ENCODE results near the gene BORCS8. TPM values are rescaled to one million over a fixed set of nuclear protein-coding genes. Genes with fewer than 3 reads are reported as not detected.

BORCS8 gene
- total RNA-seq: 27.4 TPM
- 10 to 100 TPM; 20.1 to 28.4 (median 21.8) TPM for polyA plus RNA-seq

DNA sequence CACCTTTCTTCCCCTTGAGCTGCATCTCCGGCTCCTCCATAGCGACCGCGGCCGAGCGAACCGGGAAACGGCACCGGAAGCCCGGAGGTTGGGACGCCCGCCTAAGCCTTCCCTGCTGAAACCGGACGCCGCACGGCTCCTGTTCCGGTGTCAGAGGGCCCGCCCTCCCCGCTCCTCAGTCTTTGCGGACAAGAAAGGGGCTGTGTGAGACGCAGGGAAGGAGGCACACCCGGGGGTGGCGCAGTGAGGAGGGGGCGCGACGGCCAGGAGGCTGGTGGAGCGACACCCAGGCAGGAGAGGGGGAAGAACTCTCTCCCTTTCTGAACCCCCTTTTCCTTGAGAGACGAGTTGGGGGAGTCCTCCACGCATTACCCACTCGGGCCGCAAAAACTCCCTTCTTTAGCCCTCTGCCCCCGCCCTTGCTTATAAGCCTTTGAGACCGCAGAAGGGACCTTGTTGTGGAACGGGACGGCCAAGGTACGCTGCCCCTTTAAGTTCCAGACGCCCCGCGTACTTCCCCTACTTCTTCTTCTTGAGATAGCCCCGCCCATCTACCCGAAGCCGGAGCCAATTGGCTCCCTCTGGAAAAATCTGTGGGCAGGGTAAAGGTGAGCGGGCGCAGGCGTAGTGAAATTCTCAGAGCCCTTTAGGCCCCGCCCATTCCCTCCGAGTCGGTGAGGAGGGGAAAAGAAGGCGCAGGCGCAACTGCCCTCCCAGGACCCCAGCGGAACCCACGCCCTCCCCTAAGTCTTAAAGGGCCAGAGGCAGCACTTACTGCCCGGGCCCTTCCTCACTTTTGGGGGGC is at the start of gene BORCS8, which contains the start of gene RFXANK:
Gene BORCS8, minus strand, starts transcription at position 75 of the 805 bp plus-strand sequence. Its CDS starts 35 bp downstream, at position 40.
Gene RFXANK, plus strand, starts transcription at position 181 of the 805 bp plus-strand sequence. CDS start 1,689 bp downstream, outside the sequence.
- ATAC-seq (ENCODE audit: low read depth in 2 of 2) (peak; percentile 87 to 89), DNase-seq (peak; percentile 98 to 99 (median 99))
- Mint-ChIP-seq H3K27ac (peak within 1 kb of the TSS; percentile 99 to 100 (median 99)), H3K4me3 (peak within 1 kb of the TSS; percentile 97 to 100 (median 99)), H3K4me1 (peaks cover 5 to 68% (median 26%) of the 10 kb centered on the region in 4 donors), H3K27me3 (no peaks in the 10 kb centered on the region), H3K36me3 (no peaks in the 10 kb centered on the region), H3K9me3 (no peaks in the 10 kb centered on the region)
- Histone ChIP-seq H3K27me3 (ENCODE audit: control insufficient read depth, insufficient read depth, low read length) (no peaks in the 10 kb centered on the region), H3K4me1 (ENCODE audit: control insufficient read depth, insufficient read depth, low read length, poor library complexity, severe bottlenecking) (peaks cover 36% of the 10 kb centered on the region), H3K36me3 (ENCODE audit: control insufficient read depth, insufficient read depth, low read length) (peaks cover 9% of the 10 kb centered on the region), H3K27ac (ENCODE audit: insufficient read depth, low read length, poor library complexity, severe bottlenecking) (peak within 1 kb of the TSS; percentile 100), H3K4me3 (ENCODE audit: low read depth, low read length) (peak within 1 kb of the TSS; percentile 90), H3K9me3 (ENCODE audit: control insufficient read depth in 2 of 2, low read length in 2 of 2) (no peaks in the 10 kb centered on the region)

DNA sequence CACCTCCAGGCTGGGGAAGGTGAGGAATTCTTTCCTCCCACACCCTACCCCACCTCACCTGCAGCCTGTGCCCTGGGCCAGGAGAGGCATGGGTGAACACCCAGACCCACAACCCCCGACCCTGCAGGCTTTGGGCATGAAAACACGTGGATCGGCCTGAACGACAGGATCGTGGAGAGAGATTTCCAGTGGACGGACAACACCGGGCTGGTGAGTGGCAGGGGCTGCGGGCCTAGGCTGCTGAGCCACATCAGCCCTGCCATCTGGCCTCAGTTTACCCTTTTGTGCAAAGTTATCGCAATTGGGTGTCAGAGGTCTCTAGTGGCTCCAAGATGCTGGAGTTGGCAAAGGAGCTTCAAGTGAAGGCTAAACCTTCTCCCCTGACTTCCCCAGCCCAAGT is 48.5 kb upstream of the BORCS8 start:
- Mint-ChIP-seq H3K4me3 (no peak overlapping the region), H3K36me3 (no peaks in the 10 kb centered on the region), H3K9me3 (peaks cover 0 to 10% (median 5%) of the 10 kb centered on the region in 7 donors), H3K4me1 (no peaks in the 10 kb centered on the region), H3K27ac (no peak overlapping the region), H3K27me3 (peaks cover 15% of the 10 kb centered on the region)
- Histone ChIP-seq H3K4me1 (ENCODE audit: control insufficient read depth, insufficient read depth, low read length, poor library complexity, severe bottlenecking) (no peaks in the 10 kb centered on the region), H3K27ac (ENCODE audit: insufficient read depth, low read length, poor library complexity, severe bottlenecking) (no peak overlapping the region), H3K9me3 (ENCODE audit: control insufficient read depth in 2 of 2, low read length in 2 of 2) (peaks cover 0 to 4% of the 10 kb centered on the region in 2 experiments), H3K36me3 (ENCODE audit: control insufficient read depth, insufficient read depth, low read length) (no peaks in the 10 kb centered on the region), H3K27me3 (ENCODE audit: control insufficient read depth, insufficient read depth, low read length) (no peaks in the 10 kb centered on the region), H3K4me3 (ENCODE audit: low read depth, low read length) (no peak overlapping the region)
- no peak for ATAC-seq (ENCODE audit: low read depth in 2 of 2)
- DNase-seq: no peak

DNA sequence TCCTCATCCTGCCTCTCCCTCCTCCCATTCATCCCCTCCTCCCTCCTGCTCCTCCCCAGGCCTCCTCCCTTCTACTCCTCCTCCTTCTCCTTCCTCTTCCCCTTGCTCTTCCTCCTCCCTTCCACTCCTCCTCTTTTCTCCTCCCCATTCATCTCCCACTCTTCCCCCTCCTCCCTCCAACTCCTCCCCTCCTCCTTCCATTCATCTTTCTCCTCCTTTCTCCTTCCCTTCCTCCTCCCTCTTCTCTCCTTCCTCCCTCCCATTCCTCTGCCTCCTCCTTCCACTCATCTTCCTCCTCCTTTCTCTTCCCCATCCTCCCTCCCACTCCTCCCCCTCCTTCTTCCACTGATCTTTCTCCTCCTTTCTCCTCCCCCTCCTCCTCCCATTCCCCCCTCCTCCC is 47.7 kb upstream of the BORCS8 start:
- Histone ChIP-seq H3K36me3 (ENCODE audit: control insufficient read depth, insufficient read depth, low read length) (no peaks in the 10 kb centered on the region), H3K9me3 (ENCODE audit: control insufficient read depth in 2 of 2, low read length in 2 of 2) (peaks cover 3 to 7% of the 10 kb centered on the region in 2 experiments), H3K27ac (ENCODE audit: insufficient read depth, low read length, poor library complexity, severe bottlenecking) (no peak overlapping the region), H3K4me1 (ENCODE audit: control insufficient read depth, insufficient read depth, low read length, poor library complexity, severe bottlenecking) (no peaks in the 10 kb centered on the region), H3K27me3 (ENCODE audit: control insufficient read depth, insufficient read depth, low read length) (no peaks in the 10 kb centered on the region), H3K4me3 (ENCODE audit: low read depth, low read length) (no peak overlapping the region)
- H3K9me3 Mint-ChIP-seq: peaks cover 0 to 13% (median 5%) of the 10 kb centered on the region in 7 donors
- H3K36me3 Mint-ChIP-seq: no peaks in the 10 kb centered on the region
- peaks cover 15% of the 10 kb centered on the region for H3K27me3 Mint-ChIP-seq
- H3K4me1 Mint-ChIP-seq: no peaks in the 10 kb centered on the region
- H3K4me3 Mint-ChIP-seq: no peak overlapping the region
- no peak for ATAC-seq (ENCODE audit: low read depth in 2 of 2)
- H3K27ac Mint-ChIP-seq: no peak overlapping the region
- no peak for DNase-seq

DNA sequence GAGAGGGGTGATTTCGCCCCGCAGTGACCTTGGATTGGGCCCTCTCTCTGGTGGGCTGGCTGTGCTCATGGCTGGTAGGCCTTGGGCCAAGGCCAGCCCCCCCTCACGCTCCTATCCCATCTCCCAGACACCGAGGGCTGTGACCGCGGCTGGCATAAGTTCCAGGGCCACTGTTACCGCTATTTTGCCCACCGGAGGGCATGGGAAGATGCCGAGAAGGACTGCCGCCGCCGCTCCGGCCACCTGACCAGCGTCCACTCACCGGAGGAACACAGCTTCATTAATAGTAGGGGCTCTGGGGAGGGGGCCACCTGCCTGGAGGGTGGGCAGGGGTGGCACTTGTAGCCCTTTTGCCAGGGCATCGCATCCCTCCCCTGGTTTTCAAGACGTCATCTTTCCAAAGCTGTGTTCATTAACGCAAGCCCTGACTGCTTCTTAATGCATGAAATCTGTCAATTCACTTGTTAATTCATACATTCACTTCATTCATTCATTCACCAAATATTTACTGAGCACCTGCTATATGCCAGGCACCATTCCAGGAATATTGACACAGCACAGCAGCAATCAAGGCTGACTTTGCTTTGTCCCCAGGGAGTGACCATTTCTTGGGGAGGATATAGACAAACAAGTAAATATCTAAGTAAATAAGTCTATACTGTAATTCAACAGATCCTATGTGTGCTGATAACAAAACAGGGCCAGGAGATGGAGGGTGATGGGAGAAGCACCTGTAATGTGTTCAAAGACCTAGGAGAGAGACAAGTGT is 46.4 kb upstream of the BORCS8 start:
- Histone ChIP-seq H3K9me3 (ENCODE audit: control insufficient read depth in 2 of 2, low read length in 2 of 2) (peaks cover 16 to 19% of the 10 kb centered on the region in 2 experiments), H3K4me1 (ENCODE audit: control insufficient read depth, insufficient read depth, low read length, poor library complexity, severe bottlenecking) (no peaks in the 10 kb centered on the region), H3K27me3 (ENCODE audit: control insufficient read depth, insufficient read depth, low read length) (no peaks in the 10 kb centered on the region), H3K36me3 (ENCODE audit: control insufficient read depth, insufficient read depth, low read length) (no peaks in the 10 kb centered on the region), H3K27ac (ENCODE audit: insufficient read depth, low read length, poor library complexity, severe bottlenecking) (no peak overlapping the region), H3K4me3 (ENCODE audit: low read depth, low read length) (no peak overlapping the region)
- H3K9me3 Mint-ChIP-seq: peaks cover 0 to 20% (median 6%) of the 10 kb centered on the region in 7 donors
- no peaks in the 10 kb centered on the region for H3K36me3 Mint-ChIP-seq
- DNase-seq (no peak), ATAC-seq (ENCODE audit: low read depth in 2 of 2) (no peak)
- no peak overlapping the region for H3K4me3 Mint-ChIP-seq
- no peak overlapping the region for H3K27ac Mint-ChIP-seq
- peaks cover 15% of the 10 kb centered on the region for H3K27me3 Mint-ChIP-seq
- no peaks in the 10 kb centered on the region for H3K4me1 Mint-ChIP-seq

DNA sequence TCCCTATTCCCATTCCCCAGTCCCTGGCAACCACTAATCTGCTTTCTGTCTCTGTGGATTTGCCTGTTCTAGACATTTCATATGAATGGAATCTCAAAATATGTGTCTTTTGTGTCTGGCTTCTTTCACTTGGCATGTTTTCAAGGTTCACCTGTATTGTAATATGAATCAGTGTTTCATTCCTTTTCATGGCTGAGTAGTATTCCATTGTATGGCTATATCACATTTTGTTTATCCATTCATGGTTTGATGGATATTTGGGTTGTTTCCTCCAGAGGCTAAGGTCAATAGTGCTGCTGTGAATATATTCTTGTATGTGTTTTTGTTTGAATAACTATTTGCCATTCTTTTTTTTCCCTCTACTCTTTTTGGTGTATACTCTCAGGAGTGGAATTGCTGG is 44.2 kb upstream of the BORCS8 start:
- DNase-seq: no peak
- Histone ChIP-seq H3K27me3 (ENCODE audit: control insufficient read depth, insufficient read depth, low read length) (no peaks in the 10 kb centered on the region), H3K36me3 (ENCODE audit: control insufficient read depth, insufficient read depth, low read length) (no peaks in the 10 kb centered on the region), H3K27ac (ENCODE audit: insufficient read depth, low read length, poor library complexity, severe bottlenecking) (no peak overlapping the region), H3K4me1 (ENCODE audit: control insufficient read depth, insufficient read depth, low read length, poor library complexity, severe bottlenecking) (no peaks in the 10 kb centered on the region), H3K4me3 (ENCODE audit: low read depth, low read length) (no peak overlapping the region), H3K9me3 (ENCODE audit: control insufficient read depth in 2 of 2, low read length in 2 of 2) (peaks cover 19% of the 10 kb centered on the region in 2 experiments)
- Mint-ChIP-seq H3K4me1 (no peaks in the 10 kb centered on the region), H3K27me3 (peaks cover 21% of the 10 kb centered on the region), H3K36me3 (no peaks in the 10 kb centered on the region), H3K27ac (no peak overlapping the region), H3K9me3 (peaks cover 0 to 20% (median 7%) of the 10 kb centered on the region in 7 donors), H3K4me3 (no peak overlapping the region)
- no peak for ATAC-seq (ENCODE audit: low read depth in 2 of 2)

DNA sequence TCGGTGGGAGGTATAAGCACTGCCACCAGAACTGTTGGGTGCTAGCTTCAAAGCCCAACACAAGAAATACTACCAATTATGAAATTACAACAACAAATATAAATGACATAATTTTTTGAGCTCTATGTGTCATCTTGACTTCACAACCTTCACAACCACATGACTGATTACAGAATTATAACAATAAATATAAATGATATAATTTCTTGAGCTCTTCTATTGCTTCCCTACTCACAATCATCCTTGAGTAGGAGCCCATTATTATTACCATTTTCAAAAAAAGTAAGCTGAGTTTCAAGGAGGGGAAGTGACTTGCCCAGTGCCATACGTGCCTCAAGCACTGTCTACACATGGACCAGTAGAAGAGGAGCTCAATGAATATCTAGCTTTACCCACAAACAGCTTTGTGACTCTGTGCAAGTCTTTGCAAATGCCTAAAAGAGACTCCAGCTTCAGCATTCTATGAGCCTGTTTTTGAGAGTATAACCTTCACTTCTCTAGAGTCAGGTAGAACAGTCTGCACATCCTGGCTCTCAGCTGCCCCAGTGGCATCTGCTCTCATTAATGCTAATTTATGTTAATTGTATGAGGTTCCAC is 42.4 kb upstream of the BORCS8 start:
- Mint-ChIP-seq H3K4me3 (no peak overlapping the region), H3K27ac (no peak overlapping the region), H3K9me3 (peaks cover 0 to 20% (median 7%) of the 10 kb centered on the region in 7 donors), H3K36me3 (no peaks in the 10 kb centered on the region), H3K27me3 (peaks cover 16% of the 10 kb centered on the region), H3K4me1 (no peaks in the 10 kb centered on the region)
- Histone ChIP-seq H3K4me1 (ENCODE audit: control insufficient read depth, insufficient read depth, low read length, poor library complexity, severe bottlenecking) (no peaks in the 10 kb centered on the region), H3K27ac (ENCODE audit: insufficient read depth, low read length, poor library complexity, severe bottlenecking) (no peak overlapping the region), H3K27me3 (ENCODE audit: control insufficient read depth, insufficient read depth, low read length) (no peaks in the 10 kb centered on the region), H3K36me3 (ENCODE audit: control insufficient read depth, insufficient read depth, low read length) (no peaks in the 10 kb centered on the region), H3K4me3 (ENCODE audit: low read depth, low read length) (no peak overlapping the region), H3K9me3 (ENCODE audit: control insufficient read depth in 2 of 2, low read length in 2 of 2) (peaks cover 19% of the 10 kb centered on the region in 2 experiments)
- ATAC-seq (ENCODE audit: low read depth in 2 of 2): no peak
- no peak for DNase-seq

DNA sequence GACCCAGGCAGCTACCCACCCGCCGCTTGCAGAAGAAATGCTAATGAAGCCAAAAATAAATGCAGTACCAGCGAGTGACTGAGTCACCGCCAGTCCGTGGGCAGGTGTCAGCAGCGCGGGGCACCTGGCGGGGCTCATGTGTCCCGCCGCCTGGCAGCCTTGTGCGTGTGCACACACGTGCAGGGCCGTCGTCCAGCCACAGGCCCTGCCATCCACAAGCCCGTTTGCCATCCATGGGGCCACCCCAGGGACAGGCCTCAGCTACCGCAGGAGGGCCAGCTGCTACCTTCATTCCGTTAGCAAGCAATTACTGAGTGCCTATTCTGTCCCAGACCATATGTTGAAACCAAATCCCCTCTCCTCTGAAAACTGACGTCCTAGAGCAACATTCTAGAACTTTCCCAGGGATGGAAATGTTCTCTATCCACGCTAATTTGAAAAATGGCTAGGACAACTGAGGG is 40.3 kb upstream of the BORCS8 start:
- Histone ChIP-seq H3K27me3 (ENCODE audit: control insufficient read depth, insufficient read depth, low read length) (no peaks in the 10 kb centered on the region), H3K4me3 (ENCODE audit: low read depth, low read length) (no peak overlapping the region), H3K36me3 (ENCODE audit: control insufficient read depth, insufficient read depth, low read length) (no peaks in the 10 kb centered on the region), H3K9me3 (ENCODE audit: control insufficient read depth in 2 of 2, low read length in 2 of 2) (peaks cover 19% of the 10 kb centered on the region in 2 experiments), H3K27ac (ENCODE audit: insufficient read depth, low read length, poor library complexity, severe bottlenecking) (no peak overlapping the region), H3K4me1 (ENCODE audit: control insufficient read depth, insufficient read depth, low read length, poor library complexity, severe bottlenecking) (no peaks in the 10 kb centered on the region)
- H3K27me3 Mint-ChIP-seq: peaks cover 17% of the 10 kb centered on the region
- no peaks in the 10 kb centered on the region for H3K4me1 Mint-ChIP-seq
- ATAC-seq (ENCODE audit: low read depth in 2 of 2): no peak
- peaks cover 0 to 18% (median 7%) of the 10 kb centered on the region in 7 donors for H3K9me3 Mint-ChIP-seq
- DNase-seq: no peak
- no peak overlapping the region for H3K4me3 Mint-ChIP-seq
- no peak overlapping the region for H3K27ac Mint-ChIP-seq
- no peaks in the 10 kb centered on the region for H3K36me3 Mint-ChIP-seq
